HEK293 (cell line): ENCODE results near the gene SLITRK5.

ENCODE experiments used
- CTCF ChIP-seq: fragments of 450-650 bp; formaldehyde crosslinking; IDR thresholded peaks from 2 replicates; pipeline ENCODE4 v1.5.1; 2016; ENCODE audit warnings: missing biosample characterization, missing genetic modification characterization
- TSHZ1 ChIP-seq: fragments of 450-650 bp; formaldehyde crosslinking; IDR thresholded peaks from 2 replicates; pipeline ENCODE4 v1.5.1; 2016; ENCODE audit warnings: missing biosample characterization, missing genetic modification characterization, borderline replicate concordance

GRCh38 chr13:87674247-87674738 is 3.1 kb downstream of the SLITRK5 start:
- TF ChIP-seq CTCF, result no peak
- TF ChIP-seq TSHZ1 (tag by site-specific recombination), result no peak
